ENCODE results near the gene KIFAP3. TPM values are rescaled to one million over a fixed set of nuclear protein-coding genes. Genes with fewer than 3 reads are reported as not detected.

Gene KIFAP3
- total and polyA plus RNA-seq, 2 of the 8 experiments (the other 6 are each of a cell fraction or from before 2014, with no cell fraction given), result 1.3 to 3.2 TPM

DNA sequence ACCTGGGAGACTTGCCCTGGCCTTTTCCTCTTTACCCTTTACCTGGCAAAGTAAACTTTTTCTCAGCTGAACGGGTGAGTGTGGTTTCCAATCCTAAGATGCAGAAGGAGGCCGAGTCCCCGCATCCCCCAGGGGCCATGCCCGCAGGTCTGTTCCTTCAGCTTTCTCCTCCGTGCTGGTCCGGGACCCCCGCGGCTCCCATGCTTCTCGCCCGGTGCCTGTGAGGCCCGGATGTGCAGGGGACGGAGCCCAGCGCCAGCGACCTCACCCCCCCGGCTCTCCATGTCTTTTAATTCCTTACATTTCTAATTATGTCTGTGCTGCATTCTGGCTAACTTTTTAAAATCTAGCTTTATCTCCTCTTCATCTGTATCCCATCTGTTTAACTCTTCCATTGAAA lies 159.3 kb downstream of the KIFAP3 start (continued):
- no peak for TF ChIP-seq RNF2 (IDR thresholded peaks at IDR 0.05; ENCODE audit: borderline replicate concordance, low read depth, low read length, missing control alignments, poor library complexity, severe bottlenecking)

Data from H1 (cell line).